ENCODE data around the gene HSD3B7. TPM values are rescaled to one million over a fixed set of nuclear protein-coding genes. Genes with fewer than 3 reads are reported as not detected.

HSD3B7 gene
- total and polyA plus RNA-seq, 12 donors: 3.3 to 13.3 (median 5.7) TPM

DNA sequence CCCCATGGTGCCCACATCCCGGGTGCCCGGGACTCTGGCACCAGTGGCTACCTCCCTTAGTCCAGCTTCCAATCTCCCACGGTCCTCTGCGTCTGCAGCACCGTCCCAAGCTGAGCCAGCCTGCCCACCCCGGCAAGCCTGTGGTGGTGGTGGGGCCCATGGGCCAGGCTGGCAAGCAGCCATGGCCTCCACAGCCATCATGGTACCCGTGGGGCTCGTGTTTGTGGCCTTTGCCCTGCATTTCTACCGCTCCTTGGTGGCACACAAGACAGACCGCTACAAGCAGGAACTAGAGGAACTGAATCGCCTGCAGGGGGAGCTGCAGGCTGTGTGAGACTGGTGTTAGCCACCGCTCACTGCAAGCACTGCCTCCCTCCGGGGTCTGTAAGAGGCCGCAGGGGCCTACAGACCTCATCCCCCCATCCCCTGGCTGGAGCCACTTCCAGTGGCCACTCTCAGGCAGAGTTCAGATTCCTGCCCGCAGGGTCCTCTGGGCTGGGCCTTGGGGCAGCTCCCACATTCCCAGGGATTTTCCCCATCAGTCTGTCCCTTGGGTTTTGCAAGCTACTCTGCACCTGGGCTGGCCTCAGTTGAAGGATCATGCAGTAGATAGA, 31.4 kb upstream of the HSD3B7 start:
- DNase-seq (peak; percentile 53), ATAC-seq (no peak)
- intact Hi-C loops (cut with DNase I): loop anchor here in 2 of 10 donors (10.0 kb wide), 2 partner anchors 491 to 921 kb away; partner anchors contain the start of genes ZNF267 (in 1 of the 2) and ZNF843 (in 1 of the 2)
- Histone ChIP-seq H3K36me3 (peaks cover 0 to 19% (median 0%) of the 10 kb centered on the region in 9 donors), H3K4me1 (peaks cover 8 to 57% (median 47%) of the 10 kb centered on the region in 9 donors), H3K27ac (peak overlapping the region in 7 of 10 donors; percentile 21 to 60 (median 37)), H3K4me3 (no peak overlapping the region), H3K9me3 (no peaks in the 10 kb centered on the region), H3K27me3 (no peaks in the 10 kb centered on the region)
- TF ChIP-seq, protein P1, sequence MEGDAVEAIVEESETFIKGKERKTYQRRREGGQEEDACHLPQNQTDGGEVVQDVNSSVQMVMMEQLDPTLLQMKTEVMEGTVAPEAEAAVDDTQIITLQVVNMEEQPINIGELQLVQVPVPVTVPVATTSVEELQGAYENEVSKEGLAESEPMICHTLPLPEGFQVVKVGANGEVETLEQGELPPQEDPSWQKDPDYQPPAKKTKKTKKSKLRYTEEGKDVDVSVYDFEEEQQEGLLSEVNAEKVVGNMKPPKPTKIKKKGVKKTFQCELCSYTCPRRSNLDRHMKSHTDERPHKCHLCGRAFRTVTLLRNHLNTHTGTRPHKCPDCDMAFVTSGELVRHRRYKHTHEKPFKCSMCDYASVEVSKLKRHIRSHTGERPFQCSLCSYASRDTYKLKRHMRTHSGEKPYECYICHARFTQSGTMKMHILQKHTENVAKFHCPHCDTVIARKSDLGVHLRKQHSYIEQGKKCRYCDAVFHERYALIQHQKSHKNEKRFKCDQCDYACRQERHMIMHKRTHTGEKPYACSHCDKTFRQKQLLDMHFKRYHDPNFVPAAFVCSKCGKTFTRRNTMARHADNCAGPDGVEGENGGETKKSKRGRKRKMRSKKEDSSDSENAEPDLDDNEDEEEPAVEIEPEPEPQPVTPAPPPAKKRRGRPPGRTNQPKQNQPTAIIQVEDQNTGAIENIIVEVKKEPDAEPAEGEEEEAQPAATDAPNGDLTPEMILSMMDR (IDR thresholded peaks at IDR 0.05): peak; percentile 31 to 74 (median 65)
- 34 to 45% methylated on average over 15 of the region's 15 CpGs for WGBS, 2 donors

DNA sequence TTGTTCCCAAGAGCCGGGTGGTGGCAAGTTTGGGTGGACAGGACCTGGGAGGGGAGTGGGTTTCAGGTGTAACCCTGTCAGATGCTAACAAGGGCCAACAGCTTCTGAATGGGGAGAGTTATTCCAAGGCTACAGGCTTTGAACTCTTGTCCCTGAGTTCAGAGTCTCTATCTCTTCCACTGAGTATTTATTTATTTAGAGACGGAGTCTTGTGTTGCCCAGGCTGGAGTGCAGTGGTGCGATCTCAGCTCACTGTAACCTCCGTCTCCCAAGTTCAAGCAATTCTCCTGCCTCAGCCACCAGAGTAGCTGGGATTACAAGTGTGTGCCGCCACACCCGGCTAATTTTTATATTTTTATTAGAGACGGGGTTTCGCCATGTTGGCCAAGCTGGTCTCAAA, 30.0 kb upstream of the HSD3B7 start:
- no peaks in the 10 kb centered on the region for H3K9me3 ChIP-seq
- H3K27ac ChIP-seq: no peak overlapping the region
- WGBS, 2 donors: 86 to 91% methylated on average over 8 of the region's 8 CpGs
- no peaks in the 10 kb centered on the region for H3K27me3 ChIP-seq
- peaks cover 12 to 60% (median 48%) of the 10 kb centered on the region in 9 donors for H3K4me1 ChIP-seq
- ATAC-seq (no peak), DNase-seq (no peak)
- intact Hi-C loops (cut with DNase I): loop anchor here in 3 of 10 donors (5.0 to 10.0 kb wide), 4 partner anchors 77 to 920 kb away; partner anchors contain the start of genes ARMC5 (in 1 of the 3), STX4 (in 1 of the 3), ZNF267 (in 1 of the 3) and ZNF843 (in 1 of the 3)
- H3K4me3 ChIP-seq: no peak overlapping the region
- peaks cover 0 to 30% (median 9%) of the 10 kb centered on the region in 9 donors for H3K36me3 ChIP-seq
- TF ChIP-seq, protein P1 (IDR thresholded peaks at IDR 0.05): no peak

DNA sequence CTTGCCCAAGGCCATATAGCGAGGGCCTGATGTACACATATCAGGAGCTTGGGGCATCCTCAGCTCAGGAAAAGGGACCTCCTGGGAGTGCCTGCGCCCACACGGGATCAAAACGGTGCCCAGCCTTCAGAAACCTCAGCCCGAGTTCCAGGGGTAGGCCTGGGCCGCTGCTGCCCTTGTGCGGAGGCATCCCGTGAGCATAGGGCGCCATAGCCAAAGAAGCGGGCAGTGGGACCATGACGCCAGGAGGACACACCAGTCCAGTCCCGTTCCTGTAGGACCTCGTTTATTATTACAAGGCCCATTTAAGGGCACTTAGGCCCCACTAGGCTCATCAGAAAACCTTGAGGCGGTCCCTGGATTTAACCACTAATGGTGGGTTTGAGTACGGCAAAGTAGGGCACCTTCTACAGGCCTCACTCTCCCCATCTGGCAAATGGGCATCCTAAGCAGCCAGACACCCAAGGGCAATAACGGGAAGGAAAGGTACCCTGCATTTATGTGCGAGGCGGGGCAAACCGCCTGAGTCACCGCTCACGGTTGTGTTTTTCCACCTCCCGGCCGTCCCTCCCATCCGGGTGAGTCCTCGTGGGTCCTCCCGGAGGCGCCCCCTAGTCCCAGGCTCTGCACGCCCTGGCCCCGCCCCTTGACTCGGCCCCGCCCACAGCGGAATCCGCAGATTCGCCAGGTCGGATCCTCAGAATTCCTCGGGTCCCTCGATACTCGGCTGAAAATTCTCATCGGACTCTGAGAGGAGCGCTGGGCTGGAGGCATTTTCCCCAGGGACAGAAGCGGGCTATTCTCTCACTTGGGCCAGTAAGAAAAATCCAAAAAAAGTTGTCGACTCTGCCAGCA, 28.2 kb upstream of the HSD3B7 start:
- Histone ChIP-seq H3K9me3 (no peaks in the 10 kb centered on the region), H3K27ac (peak overlapping the region; percentile 91 to 100 (median 99)), H3K4me3 (peak overlapping the region; percentile 70 to 99 (median 85)), H3K27me3 (no peaks in the 10 kb centered on the region), H3K36me3 (peaks cover 0 to 42% (median 28%) of the 10 kb centered on the region in 9 donors), H3K4me1 (peaks cover 6 to 42% (median 30%) of the 10 kb centered on the region in 9 donors)
- ATAC-seq (peak; percentile 79 to 92 (median 84)), DNase-seq (peak; percentile 87 to 88)
- intact Hi-C loops (cut with DNase I): loop anchor here in 3 of 10 donors (5.0 to 10.0 kb wide), 4 partner anchors 75 to 918 kb away; partner anchors contain the start of genes ARMC5 (in 1 of the 3), STX4 (in 1 of the 3), ZNF267 (in 1 of the 3) and ZNF843 (in 1 of the 3)
- TF ChIP-seq, protein P1 (IDR thresholded peaks at IDR 0.05): peak in 5 of 9 donors; percentile 17 to 54 (median 44)
- WGBS, 2 donors: 26 to 27% methylated on average over 41 to 42 of the region's 42 CpGs

Measured in heart right ventricle (tissue), 16 donors.